HL-60 (cell line): Measurements from ENCODE around the gene EPHA6.
"Not testable (repeated sequence)": the region's sequence is repeated elsewhere in the genome, so short reads cannot be mapped to it uniquely, and the experiment has no call there.

Experiments used
- DNase-seq, 2 experiments: peaks; one replicate each; pipeline ENCODE4 v3.0.0-alpha.2; 2010 to 2020; ENCODE audit warnings: low read depth in 1 of 2, low spot score in 1 of 2
- H3K27ac ChIP-seq: fragments of 250-450 bp; sonication (Bioruptor Pico); replicated peaks from 2 replicates; pipeline ENCODE4 v1.5.1; 2020; ENCODE audit warnings: mild to moderate bottlenecking, moderate library complexity
- H3K27me3 ChIP-seq: fragments of 250-450 bp; sonication (Bioruptor Pico); 2 replicates; pipeline ENCODE4 v1.5.1; 2021; ENCODE audit warnings: mild to moderate bottlenecking, moderate library complexity; ENCODE audit not compliant: insufficient read depth, poor library complexity, severe bottlenecking
- H3K4me3 ChIP-seq: replicated peaks from 2 replicates; pipeline ENCODE4 v1.5.1; 2011; ENCODE audit warnings: mild to moderate bottlenecking, control low read depth, low read length; ENCODE audit not compliant: insufficient read depth
- CTCF ChIP-seq: IDR thresholded peaks from one replicate; pipeline ENCODE4 v1.5.1; 2011; ENCODE audit warnings: low read length, control low read depth, inconsistent platforms; ENCODE audit not compliant: insufficient read depth
- GABPA ChIP-seq: IDR thresholded peaks from 2 replicates; pipeline ENCODE4 v1.6.1; 2012; ENCODE audit warnings: low read depth
- POLR2AphosphoS5 ChIP-seq: IDR thresholded peaks from 2 replicates; pipeline ENCODE4 v1.6.1; 2012; ENCODE audit warnings: low read depth
- REST ChIP-seq: IDR thresholded peaks from 2 replicates; pipeline ENCODE4 v1.6.1; 2012; ENCODE audit warnings: low read depth; ENCODE audit not compliant: insufficient replicate concordance
- SPI1 ChIP-seq: IDR thresholded peaks from 2 replicates; pipeline ENCODE4 v1.6.1; 2012; ENCODE audit warnings: low read depth, mild to moderate bottlenecking, borderline replicate concordance

EPHA6 gene

GRCh38 chr3:96900566-96900965 is 86.2 kb downstream of the EPHA6 start:
- no peak overlapping the region for H3K4me3 ChIP-seq

GRCh38 chr3:96915445-96915844 is 101.1 kb downstream of the EPHA6 start:
- no peaks in the 10 kb centered on the region for H3K27me3 ChIP-seq
- DNase-seq = no peak
- H3K27ac ChIP-seq = no peak overlapping the region
- no peak for TF ChIP-seq CTCF
- no peak for TF ChIP-seq REST
- TF ChIP-seq GABPA = no peak
- TF ChIP-seq POLR2AphosphoS5 = no peak
- TF ChIP-seq SPI1 = no peak
- H3K4me3 ChIP-seq = no peak overlapping the region

More at GRCh38 chr3:96900566-96900965, 86.2 kb downstream of the EPHA6 start:
- no peak for DNase-seq
- Histone ChIP-seq H3K27ac (no peak overlapping the region), H3K27me3 (no peaks in the 10 kb centered on the region)
- TF ChIP-seq SPI1 = no peak
- TF ChIP-seq REST = no peak
- no peak for TF ChIP-seq GABPA
- TF ChIP-seq POLR2AphosphoS5 = no peak
- no peak for TF ChIP-seq CTCF

GRCh38 chr3:96931119-96931862 is 116.9 kb downstream of the EPHA6 start:
- no peak for TF ChIP-seq SPI1
- TF ChIP-seq GABPA = no peak
- TF ChIP-seq CTCF = no peak
- no peak for DNase-seq
- H3K27ac ChIP-seq = no peak overlapping the region
- H3K4me3 ChIP-seq = no peak overlapping the region
- H3K27me3 ChIP-seq = no peaks in the 10 kb centered on the region

- H3K27me3 ChIP-seq, H3K4me3 ChIP-seq, DNase-seq, H3K27ac ChIP-seq: not testable (repeated sequence)
These were observed 127.7 kb downstream of the EPHA6 start for GRCh38 chr3:96942131-96942530.
